ENCODE data around the gene ARHGEF2.

ARHGEF2 gene

GRCh38 chr1:155978325-155978972, at the start of gene ARHGEF2:
Gene ARHGEF2, minus strand, starts transcription at chr1:155978547. Its CDS starts 120 bp downstream, at chr1:155978427.
- H3K9me3 Mint-ChIP-seq, result no peaks in the 10 kb centered on the region
- peak within 1 kb of the TSS; percentile 98 for H3K27ac Mint-ChIP-seq
- H3K4me3 Mint-ChIP-seq, result peak within 1 kb of the TSS; percentile 87
- no peaks in the 10 kb centered on the region for H3K27me3 Mint-ChIP-seq
- DNase-seq, result peak; percentile 87
- H3K36me3 Mint-ChIP-seq (ENCODE audit: low read depth), result peaks cover 61% of the 10 kb centered on the region
- peaks cover 76% of the 10 kb centered on the region for H3K4me1 Mint-ChIP-seq (ENCODE audit: low read depth)

- Mint-ChIP-seq H3K4me1 (ENCODE audit: low read depth) (peaks cover 13% of the 10 kb centered on the region), H3K36me3 (ENCODE audit: low read depth) (no peaks in the 10 kb centered on the region), H3K27ac (no peak overlapping the region), H3K27me3 (peaks cover 5% of the 10 kb centered on the region), H3K9me3 (no peaks in the 10 kb centered on the region), H3K4me3 (no peak overlapping the region)
- no peak for DNase-seq
Measured at GRCh38 chr1:156026588-156026987, 48.2 kb upstream of the ARHGEF2 start.

- peaks cover 16% of the 10 kb centered on the region for H3K4me1 Mint-ChIP-seq (ENCODE audit: low read depth)
- no peak overlapping the region for H3K27ac Mint-ChIP-seq
Measured at GRCh38 chr1:156025876-156026275, 47.5 kb upstream of the ARHGEF2 start.

GRCh38 chr1:156024801-156025200, 46.5 kb upstream of the ARHGEF2 start:
- Mint-ChIP-seq H3K36me3 (ENCODE audit: low read depth) (peaks cover 9% of the 10 kb centered on the region), H3K27me3 (peaks cover 5% of the 10 kb centered on the region), H3K4me1 (ENCODE audit: low read depth) (peaks cover 22% of the 10 kb centered on the region), H3K27ac (no peak overlapping the region), H3K4me3 (no peak overlapping the region), H3K9me3 (no peaks in the 10 kb centered on the region)
- no peak for DNase-seq

More at GRCh38 chr1:156025876-156026275, 47.5 kb upstream of the ARHGEF2 start:
- Mint-ChIP-seq H3K9me3 (no peaks in the 10 kb centered on the region), H3K36me3 (ENCODE audit: low read depth) (no peaks in the 10 kb centered on the region), H3K27me3 (peaks cover 5% of the 10 kb centered on the region), H3K4me3 (no peak overlapping the region)
- DNase-seq, result peak; percentile 42

GRCh38 chr1:156021954-156022353, 43.6 kb upstream of the ARHGEF2 start:
- peaks cover 36% of the 10 kb centered on the region for H3K4me1 Mint-ChIP-seq (ENCODE audit: low read depth)
- H3K36me3 Mint-ChIP-seq (ENCODE audit: low read depth), result peaks cover 37% of the 10 kb centered on the region
- H3K27me3 Mint-ChIP-seq, result peaks cover 5% of the 10 kb centered on the region
- H3K27ac Mint-ChIP-seq, result peak overlapping the region; percentile 44
- peak overlapping the region; percentile 18 for H3K4me3 Mint-ChIP-seq
- no peaks in the 10 kb centered on the region for H3K9me3 Mint-ChIP-seq
- no peak for DNase-seq

GRCh38 chr1:156021093-156021428, 42.7 kb upstream of the ARHGEF2 start:
- peaks cover 33% of the 10 kb centered on the region for H3K4me1 Mint-ChIP-seq (ENCODE audit: low read depth)
- H3K9me3 Mint-ChIP-seq, result no peaks in the 10 kb centered on the region
- H3K36me3 Mint-ChIP-seq (ENCODE audit: low read depth), result peaks cover 46% of the 10 kb centered on the region
- peak overlapping the region; percentile 92 for H3K4me3 Mint-ChIP-seq
- DNase-seq, result no peak
- H3K27me3 Mint-ChIP-seq, result peaks cover 5% of the 10 kb centered on the region
- peak overlapping the region; percentile 95 for H3K27ac Mint-ChIP-seq

GRCh38 chr1:156020293-156021092, 42.1 kb upstream of the ARHGEF2 start, which contains the start of gene SSR2:
Gene SSR2, minus strand, starts transcription at chr1:156020951. Its CDS starts 784 bp downstream, at chr1:156020167.
- peaks cover 29% of the 10 kb centered on the region for H3K4me1 Mint-ChIP-seq (ENCODE audit: low read depth)
- peaks cover 5% of the 10 kb centered on the region for H3K27me3 Mint-ChIP-seq
- peak within 1 kb of the TSS; percentile 92 for H3K4me3 Mint-ChIP-seq
- peak; percentile 84 for DNase-seq
- peak within 1 kb of the TSS; percentile 95 for H3K27ac Mint-ChIP-seq
- H3K9me3 Mint-ChIP-seq, result no peaks in the 10 kb centered on the region
- H3K36me3 Mint-ChIP-seq (ENCODE audit: low read depth), result peaks cover 49% of the 10 kb centered on the region

GRCh38 chr1:156019946-156020292, 41.6 kb upstream of the ARHGEF2 start:
- Mint-ChIP-seq H3K27ac (peak overlapping the region; percentile 95), H3K36me3 (ENCODE audit: low read depth) (peaks cover 51% of the 10 kb centered on the region), H3K4me1 (ENCODE audit: low read depth) (peaks cover 28% of the 10 kb centered on the region), H3K27me3 (peaks cover under 1% of the 10 kb centered on the region), H3K9me3 (no peaks in the 10 kb centered on the region), H3K4me3 (peak overlapping the region; percentile 92)
- no peak for DNase-seq

GRCh38 chr1:156014829-156015228, 36.5 kb upstream of the ARHGEF2 start:
- peak overlapping the region; percentile 31 for H3K27ac Mint-ChIP-seq
- no peak for DNase-seq
- H3K4me3 Mint-ChIP-seq, result no peak overlapping the region
- no peaks in the 10 kb centered on the region for H3K9me3 Mint-ChIP-seq
- H3K36me3 Mint-ChIP-seq (ENCODE audit: low read depth), result peaks cover 91% of the 10 kb centered on the region
- H3K27me3 Mint-ChIP-seq, result no peaks in the 10 kb centered on the region
- peaks cover 19% of the 10 kb centered on the region for H3K4me1 Mint-ChIP-seq (ENCODE audit: low read depth)

- no peaks in the 10 kb centered on the region for H3K27me3 Mint-ChIP-seq
- peak overlapping the region; percentile 40 for H3K27ac Mint-ChIP-seq
- no peak overlapping the region for H3K4me3 Mint-ChIP-seq
- peaks cover 84% of the 10 kb centered on the region for H3K36me3 Mint-ChIP-seq (ENCODE audit: low read depth)
- no peak for DNase-seq
- H3K4me1 Mint-ChIP-seq (ENCODE audit: low read depth), result peaks cover 6% of the 10 kb centered on the region
- H3K9me3 Mint-ChIP-seq, result no peaks in the 10 kb centered on the region
Measured at GRCh38 chr1:156012051-156012817, 33.9 kb upstream of the ARHGEF2 start.

- DNase-seq, result no peak
- Mint-ChIP-seq H3K36me3 (ENCODE audit: low read depth) (peaks cover 70% of the 10 kb centered on the region), H3K27me3 (no peaks in the 10 kb centered on the region), H3K4me1 (ENCODE audit: low read depth) (peaks cover 22% of the 10 kb centered on the region), H3K27ac (peak overlapping the region; percentile 53), H3K9me3 (no peaks in the 10 kb centered on the region), H3K4me3 (no peak overlapping the region)
Measured at GRCh38 chr1:156009404-156009803, 31.1 kb upstream of the ARHGEF2 start.

GRCh38 chr1:156006666-156007376, 28.5 kb upstream of the ARHGEF2 start:
- Mint-ChIP-seq H3K27me3 (no peaks in the 10 kb centered on the region), H3K27ac (peak overlapping the region; percentile 29), H3K9me3 (no peaks in the 10 kb centered on the region), H3K36me3 (ENCODE audit: low read depth) (peaks cover 44% of the 10 kb centered on the region), H3K4me1 (ENCODE audit: low read depth) (peaks cover 17% of the 10 kb centered on the region), H3K4me3 (no peak overlapping the region)
- no peak for DNase-seq

- DNase-seq, result peak; percentile 42
- peaks cover 17% of the 10 kb centered on the region for H3K4me1 Mint-ChIP-seq (ENCODE audit: low read depth)
- H3K27me3 Mint-ChIP-seq, result no peaks in the 10 kb centered on the region
- peak overlapping the region; percentile 74 for H3K27ac Mint-ChIP-seq
- H3K36me3 Mint-ChIP-seq (ENCODE audit: low read depth), result peaks cover 28% of the 10 kb centered on the region
- no peaks in the 10 kb centered on the region for H3K9me3 Mint-ChIP-seq
- no peak overlapping the region for H3K4me3 Mint-ChIP-seq
Measured at GRCh38 chr1:156004843-156005584, 26.7 kb upstream of the ARHGEF2 start.

GRCh38 chr1:156003923-156004188, 25.5 kb upstream of the ARHGEF2 start:
- no peaks in the 10 kb centered on the region for H3K27me3 Mint-ChIP-seq
- no peak for DNase-seq
- no peak overlapping the region for H3K27ac Mint-ChIP-seq
- H3K36me3 Mint-ChIP-seq (ENCODE audit: low read depth), result peaks cover 16% of the 10 kb centered on the region
- H3K9me3 Mint-ChIP-seq, result no peaks in the 10 kb centered on the region
- H3K4me3 Mint-ChIP-seq, result no peak overlapping the region
- H3K4me1 Mint-ChIP-seq (ENCODE audit: low read depth), result peaks cover 17% of the 10 kb centered on the region
